ENCODE data around the gene CAPN11.

DNA sequence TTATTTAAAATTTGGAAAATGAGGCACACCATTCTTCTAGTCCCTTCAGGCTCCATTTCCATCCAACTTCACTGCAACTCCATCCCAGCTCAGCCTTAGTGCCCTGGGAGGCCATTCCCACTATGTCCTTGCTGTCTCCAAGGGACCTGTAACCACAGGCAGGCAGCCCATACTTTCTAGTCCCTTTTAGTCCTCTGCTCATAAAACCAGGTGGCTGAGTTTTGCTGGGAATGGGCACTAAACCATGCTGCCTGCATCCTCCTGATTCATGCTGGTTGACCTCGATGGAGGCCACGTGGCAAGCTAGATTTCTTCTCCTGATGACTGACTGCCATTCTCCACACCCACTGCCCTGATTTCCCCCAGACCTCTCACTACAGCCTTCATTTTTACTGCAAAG lies 30.6 kb downstream of the CAPN11 start:
- TF ChIP-seq CTCF (IDR thresholded peaks at IDR 0.05) (no peak), POLR2AphosphoS5 (IDR thresholded peaks at IDR 0.05) (no peak), EP300 (IDR thresholded peaks at IDR 0.05) (no peak)
